ENCODE results near the gene CCDC92.
"Not testable (repeated sequence)": the region's sequence is repeated elsewhere in the genome, so short reads cannot be mapped to it uniquely, and the experiment has no call there.

The CCDC92 gene

GRCh38 chr12:123911672-123912409 lies 60.8 kb downstream of the CCDC92 start:
- not testable (repeated sequence) for DNase-seq (ENCODE audit: low read depth in 3 of 3, low spot score in 1 of 3)

GRCh38 chr12:123910761-123911193 lies 61.9 kb downstream of the CCDC92 start:
- no peak for DNase-seq (ENCODE audit: low read depth in 3 of 3, low spot score in 1 of 3)

- DNase-seq (ENCODE audit: low read depth in 3 of 3, low spot score in 1 of 3) = no peak
Measured at GRCh38 chr12:123910057-123910456, 62.6 kb downstream of the CCDC92 start.

- DNase-seq (ENCODE audit: low read depth in 3 of 3, low spot score in 1 of 3) = no peak
Measured at GRCh38 chr12:123908884-123909725, 63.5 kb downstream of the CCDC92 start.

- no peak for DNase-seq (ENCODE audit: low read depth in 3 of 3, low spot score in 1 of 3)
Measured at GRCh38 chr12:123907726-123908476, 64.7 kb downstream of the CCDC92 start.

- DNase-seq (ENCODE audit: low read depth in 3 of 3, low spot score in 1 of 3) = no peak
Measured at GRCh38 chr12:123906711-123907420, 65.8 kb downstream of the CCDC92 start.

- DNase-seq (ENCODE audit: low read depth in 3 of 3, low spot score in 1 of 3) = peak; percentile 27 to 42 (median 31)
Measured at GRCh38 chr12:123905319-123905925, 67.2 kb downstream of the CCDC92 start.

- DNase-seq (ENCODE audit: low read depth in 3 of 3, low spot score in 1 of 3) = no peak
Measured at GRCh38 chr12:123903301-123904065, 69.1 kb downstream of the CCDC92 start.

GRCh38 chr12:123902821-123903220 lies 69.8 kb downstream of the CCDC92 start:
- DNase-seq (ENCODE audit: low read depth in 3 of 3, low spot score in 1 of 3) = no peak

- no peak for DNase-seq (ENCODE audit: low read depth in 3 of 3, low spot score in 1 of 3)
Measured at GRCh38 chr12:123900871-123901376, 71.7 kb downstream of the CCDC92 start.

GRCh38 chr12:123899368-123899767 lies 73.3 kb downstream of the CCDC92 start:
- no peak for DNase-seq (ENCODE audit: low read depth in 3 of 3, low spot score in 1 of 3)

- no peak for DNase-seq (ENCODE audit: low read depth in 3 of 3, low spot score in 1 of 3)
Measured at GRCh38 chr12:123898673-123899072, 74.0 kb downstream of the CCDC92 start.

GRCh38 chr12:123897221-123897620 lies 75.4 kb downstream of the CCDC92 start:
- DNase-seq (ENCODE audit: low read depth in 3 of 3, low spot score in 1 of 3) = no peak

GRCh38 chr12:123896767-123897166 lies 75.9 kb downstream of the CCDC92 start:
- no peak for DNase-seq (ENCODE audit: low read depth in 3 of 3, low spot score in 1 of 3)

- DNase-seq (ENCODE audit: low read depth in 3 of 3, low spot score in 1 of 3) = no peak
Measured at GRCh38 chr12:123895451-123895850, 77.2 kb downstream of the CCDC92 start.

GRCh38 chr12:123894823-123895345 lies 77.7 kb downstream of the CCDC92 start:
- DNase-seq (ENCODE audit: low read depth in 3 of 3, low spot score in 1 of 3) = no peak

GRCh38 chr12:123893276-123893675 lies 79.4 kb downstream of the CCDC92 start:
- no peak for DNase-seq (ENCODE audit: low read depth in 3 of 3, low spot score in 1 of 3)

- no peak for DNase-seq (ENCODE audit: low read depth in 3 of 3, low spot score in 1 of 3)
Measured at GRCh38 chr12:123892853-123893252, 79.8 kb downstream of the CCDC92 start.

GRCh38 chr12:123892180-123892559 lies 80.5 kb downstream of the CCDC92 start:
- no peak for DNase-seq (ENCODE audit: low read depth in 3 of 3, low spot score in 1 of 3)

Data from stimulated activated CD4-positive, alpha-beta T cell treated with anti-CD3 and anti-CD28 coated beads, TNF-alpha, amount 100 ng/mL, for 1 hour (primary cell).